Epithelial cell of proximal tubule (primary cell): ENCODE results near the gene LRP1. TPM values are rescaled to one million over a fixed set of nuclear protein-coding genes. Genes with fewer than 3 reads are reported as not detected.
A peak's percentile ranks its signal among the peaks of the same experiment; 100 is the strongest.

Experiments used
- DNase-seq: peaks from one replicate; pipeline ENCODE4 v3.0.0-alpha.2; 2011; ENCODE audit warnings: low read depth
- H3K4me3 ChIP-seq: 2 replicates; pipeline ENCODE4 v1.5.1; 2011; ENCODE audit warnings: low read depth, mild to moderate bottlenecking, low read length
- total RNA-seq: library from RNA; depleted of rRNA; stranded (reverse); fragments of >200 nt; gene quantifications from 2 replicates; pipeline ENCODE4 v1.2.3, GENCODE V29; 2015
- TF ChIP-seq, protein P1 (sequence below): conservative IDR thresholded peaks from 2 replicates; pipeline ENCODE4 v1.5.1; 2012; ENCODE audit warnings: low read depth, mild to moderate bottlenecking, low read length

LRP1 gene
- 0.72 and 8.9 TPM in 2 replicates for total RNA-seq

DNA sequence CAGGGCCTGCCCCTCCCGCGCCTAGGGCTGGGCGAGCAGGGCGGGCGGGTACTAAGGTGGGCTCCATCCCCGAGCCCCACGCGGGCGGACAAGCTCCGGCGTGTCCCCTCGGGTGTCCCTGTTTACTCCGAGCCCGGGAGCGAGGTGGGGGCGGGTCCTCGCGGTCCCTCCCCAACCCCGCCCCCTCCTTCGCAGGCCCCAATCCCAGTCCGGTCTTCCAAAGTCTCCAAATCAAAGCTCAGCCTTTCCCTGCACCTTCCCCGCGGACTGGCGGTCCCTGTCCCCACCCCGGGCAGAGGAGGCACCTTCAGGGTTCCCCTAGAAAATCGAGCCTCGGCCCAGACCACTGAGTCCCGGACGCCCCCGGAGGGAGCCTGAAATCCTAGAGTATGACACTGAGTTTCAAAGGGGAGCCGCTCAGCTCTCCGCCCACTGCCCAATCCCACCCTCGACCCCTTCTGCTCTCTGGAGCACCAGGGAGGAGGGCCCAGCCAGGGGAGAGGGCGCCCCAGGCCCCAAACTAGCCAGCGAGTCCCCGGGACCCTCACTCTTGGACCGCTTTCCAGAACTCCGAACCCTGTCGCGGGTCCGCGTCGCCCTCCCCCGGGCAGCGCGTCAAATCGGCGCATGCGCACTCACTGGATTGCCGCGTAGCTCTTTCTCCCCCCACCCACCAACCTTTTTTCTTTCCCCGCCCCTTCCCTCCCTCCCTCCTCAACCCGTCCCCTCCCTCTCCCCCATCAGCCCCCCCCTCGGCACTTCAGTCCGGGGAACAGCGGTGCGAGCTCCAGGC, at the start of gene LRP1:
LRP1 (plus strand) TSS at position 758 of the 793 bp plus-strand sequence. CDS start 482 bp downstream, outside the sequence.
- no peak for DNase-seq
- TF ChIP-seq, protein P1, sequence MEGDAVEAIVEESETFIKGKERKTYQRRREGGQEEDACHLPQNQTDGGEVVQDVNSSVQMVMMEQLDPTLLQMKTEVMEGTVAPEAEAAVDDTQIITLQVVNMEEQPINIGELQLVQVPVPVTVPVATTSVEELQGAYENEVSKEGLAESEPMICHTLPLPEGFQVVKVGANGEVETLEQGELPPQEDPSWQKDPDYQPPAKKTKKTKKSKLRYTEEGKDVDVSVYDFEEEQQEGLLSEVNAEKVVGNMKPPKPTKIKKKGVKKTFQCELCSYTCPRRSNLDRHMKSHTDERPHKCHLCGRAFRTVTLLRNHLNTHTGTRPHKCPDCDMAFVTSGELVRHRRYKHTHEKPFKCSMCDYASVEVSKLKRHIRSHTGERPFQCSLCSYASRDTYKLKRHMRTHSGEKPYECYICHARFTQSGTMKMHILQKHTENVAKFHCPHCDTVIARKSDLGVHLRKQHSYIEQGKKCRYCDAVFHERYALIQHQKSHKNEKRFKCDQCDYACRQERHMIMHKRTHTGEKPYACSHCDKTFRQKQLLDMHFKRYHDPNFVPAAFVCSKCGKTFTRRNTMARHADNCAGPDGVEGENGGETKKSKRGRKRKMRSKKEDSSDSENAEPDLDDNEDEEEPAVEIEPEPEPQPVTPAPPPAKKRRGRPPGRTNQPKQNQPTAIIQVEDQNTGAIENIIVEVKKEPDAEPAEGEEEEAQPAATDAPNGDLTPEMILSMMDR, result no peak
- peak within 1 kb of the TSS; percentile 87 for H3K4me3 ChIP-seq

DNA sequence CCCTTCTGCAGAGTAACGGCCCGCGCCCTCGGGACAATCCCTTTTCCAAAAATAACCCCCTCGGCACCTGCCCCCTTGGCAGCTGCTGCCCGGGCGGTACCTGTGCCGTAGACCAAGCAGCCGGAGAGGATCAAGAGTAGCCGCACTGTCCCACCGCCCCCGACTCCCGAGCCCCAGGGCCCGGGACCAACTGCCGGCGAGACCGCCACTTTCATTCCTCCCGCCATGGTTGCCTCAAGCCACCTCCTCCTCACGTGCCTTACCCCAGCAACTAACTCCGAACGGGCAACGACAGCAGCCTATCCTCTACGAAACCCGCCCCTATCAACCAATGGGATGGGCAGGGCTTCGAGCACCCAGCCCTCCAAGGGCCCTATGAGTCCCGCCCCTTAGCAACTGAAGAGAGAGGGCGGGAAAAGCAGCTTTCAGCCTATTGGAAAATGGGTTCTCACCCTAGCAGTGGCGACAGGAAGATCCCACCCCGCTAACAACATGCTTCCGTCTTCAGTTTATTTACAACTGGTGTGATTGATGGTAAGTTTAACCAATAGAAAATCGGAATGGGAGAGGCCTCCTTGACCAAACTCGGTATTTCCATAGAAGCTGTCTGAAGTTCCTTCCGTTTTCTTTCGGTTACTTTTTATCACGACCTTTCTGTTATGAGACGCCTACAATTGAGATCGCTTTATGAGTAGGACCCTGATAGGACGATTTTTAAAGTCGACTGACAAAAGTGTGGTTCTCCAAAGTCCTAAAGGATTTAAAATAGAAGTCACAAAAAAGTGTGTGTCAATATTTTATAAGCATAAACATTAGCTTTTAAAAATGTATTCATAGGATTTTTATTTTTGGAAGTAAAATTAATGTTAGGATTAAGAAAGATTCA, 49.5 kb upstream of the LRP1 start, which contains the start of gene NEMP1:
NEMP1 (minus strand) TSS at position 273 of the 886 bp plus-strand sequence; CDS start at position 227, 46 bp downstream.
- peak; percentile 100 for DNase-seq
- TF ChIP-seq, protein P1, result no peak
- peak within 1 kb of the TSS; percentile 92 for H3K4me3 ChIP-seq

DNA sequence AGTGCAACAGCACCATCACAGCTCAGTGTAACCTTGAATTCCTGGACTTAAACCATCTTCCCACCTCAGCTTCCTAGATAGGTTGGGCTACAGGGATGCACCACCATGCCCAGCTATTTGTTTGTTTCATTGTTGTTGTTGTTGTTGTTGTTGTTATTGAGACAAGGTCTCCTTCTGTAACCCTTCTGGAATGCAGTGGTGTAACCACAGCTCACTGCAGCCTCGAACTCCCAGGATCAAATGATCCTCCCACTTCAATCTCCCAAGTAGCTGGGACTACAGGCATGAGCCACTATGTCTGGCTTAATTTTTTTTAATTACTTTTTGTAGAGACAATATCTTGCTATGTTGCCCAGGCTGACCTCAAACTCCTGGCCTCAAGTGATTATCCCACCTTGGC, 48.5 kb upstream of the LRP1 start:
- H3K4me3 ChIP-seq, result no peak overlapping the region
- TF ChIP-seq, protein P1, result no peak
- no peak for DNase-seq

DNA sequence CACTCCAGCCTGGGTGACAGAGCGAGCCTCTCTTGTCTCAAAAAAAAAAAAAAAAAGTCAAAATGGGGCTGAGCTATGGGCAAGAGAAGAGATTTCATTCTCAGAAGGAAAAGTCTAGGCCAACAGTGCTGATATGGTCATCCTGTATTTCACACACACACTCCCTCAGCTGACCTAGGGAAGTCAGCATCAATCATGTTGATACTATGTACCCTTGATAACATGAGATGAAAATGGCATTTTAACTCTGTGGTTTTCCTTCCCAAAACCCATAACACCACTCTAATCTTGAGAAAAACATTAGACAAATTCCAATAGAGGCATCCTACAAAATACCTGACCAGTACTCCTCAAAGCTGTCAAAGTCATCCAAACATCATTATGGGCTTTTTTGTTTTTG, 47.4 kb upstream of the LRP1 start:
- TF ChIP-seq, protein P1, result no peak
- no peak overlapping the region for H3K4me3 ChIP-seq
- DNase-seq, result no peak

DNA sequence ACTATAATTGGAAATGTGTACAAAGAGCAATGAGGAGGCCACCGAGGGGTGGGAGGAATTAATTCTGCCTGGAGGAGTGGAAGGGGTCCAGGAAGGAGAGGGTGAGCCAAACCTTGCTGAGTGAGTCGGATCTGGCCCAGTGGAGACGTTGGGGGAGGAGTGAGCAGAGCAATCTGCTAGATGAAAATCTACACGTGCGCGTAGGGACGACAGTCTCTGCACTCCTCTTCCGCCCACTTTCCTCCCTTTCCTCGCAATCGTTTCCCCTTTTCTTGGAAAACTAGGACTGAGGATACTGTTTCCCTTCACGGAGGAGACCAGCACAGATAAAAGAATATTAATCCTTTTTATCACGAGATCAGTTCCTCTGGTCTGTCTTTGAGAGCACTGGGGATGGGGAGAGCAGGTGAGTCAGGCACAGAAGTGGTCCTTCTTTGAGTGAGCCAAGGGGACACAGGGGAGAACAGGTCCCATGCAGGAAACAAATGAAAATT, 42.2 kb upstream of the LRP1 start:
- TF ChIP-seq, protein P1, result no peak
- no peak for DNase-seq
- peak overlapping the region; percentile 93 for H3K4me3 ChIP-seq

DNA sequence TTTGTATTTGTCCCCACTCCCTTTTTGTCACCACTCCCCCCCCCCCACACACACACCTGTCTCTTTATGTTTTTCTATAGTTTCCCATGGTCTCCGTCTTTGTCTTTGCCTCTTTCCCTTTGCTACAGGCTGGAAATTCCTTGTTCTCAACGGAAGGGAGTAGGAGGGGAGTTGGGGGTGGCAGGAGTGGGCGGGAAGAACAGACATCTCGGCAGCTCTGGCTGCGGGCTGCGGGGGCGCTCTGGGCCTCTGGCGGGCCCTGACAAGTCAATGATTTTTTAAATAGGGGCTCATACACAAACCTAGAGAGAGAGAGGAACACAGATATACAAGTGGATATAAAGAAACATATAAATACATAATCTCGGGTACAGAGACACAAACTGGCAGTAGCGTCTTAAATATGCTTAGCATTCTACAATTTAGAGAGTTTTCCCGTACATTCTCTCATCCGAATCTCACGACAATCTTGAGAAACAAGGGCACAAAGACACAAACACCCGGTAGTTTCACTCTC, 41.7 kb upstream of the LRP1 start:
- TF ChIP-seq, protein P1, result peak; percentile 48
- DNase-seq, result no peak

More for the DNA sequence above, 41.7 kb upstream of the LRP1 start:
- peak overlapping the region; percentile 93 for H3K4me3 ChIP-seq
